ENCODE measurements around the gene RNU2-63P.
"Not testable (repeated sequence)": the region's sequence is repeated elsewhere in the genome, so short reads cannot be mapped to it uniquely, and the experiment has no call there.

RNU2-63P gene

GRCh38 chr2:88027697-88028389 is 11.5 kb upstream of the RNU2-63P start:
- no peak for FAIRE-seq

- FAIRE-seq: no peak
These were observed 8.2 kb upstream of the RNU2-63P start for GRCh38 chr2:88024509-88024908.

GRCh38 chr2:88022669-88022921 is 6.2 kb upstream of the RNU2-63P start:
- no peak for FAIRE-seq

- FAIRE-seq: no peak
These were observed 3.6 kb upstream of the RNU2-63P start for GRCh38 chr2:88019985-88020384.

- FAIRE-seq: no peak
These were observed 2.6 kb upstream of the RNU2-63P start for GRCh38 chr2:88018909-88019308.

GRCh38 chr2:88018077-88018805 is 1.9 kb upstream of the RNU2-63P start:
- not testable (repeated sequence) for FAIRE-seq

GRCh38 chr2:88017780-88018038 is 1.4 kb upstream of the RNU2-63P start:
- not testable (repeated sequence) for FAIRE-seq

GRCh38 chr2:88016960-88017779 is 823 bp upstream of the RNU2-63P start:
- FAIRE-seq: no peak

- FAIRE-seq: no peak
These were observed 5.3 kb downstream of the RNU2-63P start for GRCh38 chr2:88011011-88011410.

GRCh38 chr2:88010136-88010535 is 6.2 kb downstream of the RNU2-63P start:
- no peak for FAIRE-seq

- FAIRE-seq: no peak
These were observed 9.4 kb downstream of the RNU2-63P start for GRCh38 chr2:88006912-88007439.

- no peak for FAIRE-seq
These were observed 10.6 kb downstream of the RNU2-63P start for GRCh38 chr2:88005776-88006175.

GRCh38 chr2:88003074-88003755 is 13.1 kb downstream of the RNU2-63P start:
- no peak for FAIRE-seq

- no peak for FAIRE-seq
These were observed 14.0 kb downstream of the RNU2-63P start for GRCh38 chr2:88002359-88002707.

- not testable (repeated sequence) for FAIRE-seq
These were observed 15.9 kb downstream of the RNU2-63P start for GRCh38 chr2:88000474-88000873.

- no peak for FAIRE-seq
These were observed 19.8 kb downstream of the RNU2-63P start for GRCh38 chr2:87996570-87996969.

- FAIRE-seq: no peak
These were observed 20.6 kb downstream of the RNU2-63P start for GRCh38 chr2:87995756-87996155.

GRCh38 chr2:87994304-87994850 is 22.0 kb downstream of the RNU2-63P start:
- not testable (repeated sequence) for FAIRE-seq

GRCh38 chr2:87992569-87992968 is 23.8 kb downstream of the RNU2-63P start:
- peak; percentile 89 for FAIRE-seq

GRCh38 chr2:87987473-87987872 is 28.9 kb downstream of the RNU2-63P start:
- not testable (repeated sequence) for FAIRE-seq

- not testable (repeated sequence) for FAIRE-seq
These were observed 30.4 kb downstream of the RNU2-63P start for GRCh38 chr2:87985902-87986301.

- FAIRE-seq: not testable (repeated sequence)
These were observed 35.2 kb downstream of the RNU2-63P start for GRCh38 chr2:87981182-87981581.

GRCh38 chr2:87972385-87972784 is 44.0 kb downstream of the RNU2-63P start:
- not testable (repeated sequence) for FAIRE-seq

All from colon (tissue), 2 donors.